Mucosa of descending colon (tissue), 3 donors: ENCODE measurements around the gene PAXX. TPM values are rescaled to one million over a fixed set of nuclear protein-coding genes. Genes with fewer than 3 reads are reported as not detected.

ENCODE experiments used
- ATAC-seq: fragments of 200-7000 bp; cut with Tn5 transposase; one replicate; pipeline ENCODE4 v1.9.1; 2020; ENCODE audit warnings: mild to moderate bottlenecking, moderate library complexity
- DNase-seq, 3 donors: peaks; one replicate each; pipeline ENCODE4 v3.0.0-alpha.2; 2020
- H3K36me3 ChIP-seq: fragments of 200-600 bp; one replicate; pipeline ENCODE4 v1.8.0; 2021; ENCODE audit warnings: low read depth, mild to moderate bottlenecking
- H3K4me1 ChIP-seq: fragments of 200-600 bp; one replicate; pipeline ENCODE4 v1.8.0; 2021; ENCODE audit warnings: low read depth, mild to moderate bottlenecking
- H3K4me3 ChIP-seq: fragments of 200-600 bp; one replicate; pipeline ENCODE4 v1.8.0; 2021; ENCODE audit warnings: mild to moderate bottlenecking
- H3K9me3 ChIP-seq: fragments of 200-600 bp; one replicate; pipeline ENCODE4 v1.8.0; 2021; ENCODE audit warnings: mild to moderate bottlenecking
- intact Hi-C, 2 donors: fragments of 100-400 bp; cut with DNase I in 1 of 2; cut with micrococcal nuclease in 1 of 2; formaldehyde crosslinking; loops; one replicate each; pipeline versions ENCODE4 v1.11.0 to v1.11.1; 2022; cut with DNase I, micrococcal nuclease
- total RNA-seq, 3 donors: library from RNA; stranded (reverse); fragmentation: NEBNext Ultra II Directional in 2 of 3; extraction: Animal tissue kit (Norgen Biotek cat#: 25700) in 2 of 3; gene quantifications; one replicate each; pipeline versions ENCODE4 v1.2.1 to v1.2.4, GENCODE V29; 2021 to 2023
- TF ChIP-seq, protein P1 (sequence below): fragments of 200-600 bp; IDR thresholded peaks from one replicate; pipeline ENCODE4 v1.8.0; 2022; ENCODE audit warnings: antibody characterized with exemption, mild to moderate bottlenecking
- donor health status: DM: no; HTN: no; CAD: no; lungs with moderate emphysema.
- donor health status: DM: no; HTN: no; CAD: no.
- donor health status: DM: no; HTN: yes; CAD: no.

Gene PAXX
- total RNA-seq, 3 donors from 2014 or later: 32.0 to 39.9 (median 34.1) TPM

DNA sequence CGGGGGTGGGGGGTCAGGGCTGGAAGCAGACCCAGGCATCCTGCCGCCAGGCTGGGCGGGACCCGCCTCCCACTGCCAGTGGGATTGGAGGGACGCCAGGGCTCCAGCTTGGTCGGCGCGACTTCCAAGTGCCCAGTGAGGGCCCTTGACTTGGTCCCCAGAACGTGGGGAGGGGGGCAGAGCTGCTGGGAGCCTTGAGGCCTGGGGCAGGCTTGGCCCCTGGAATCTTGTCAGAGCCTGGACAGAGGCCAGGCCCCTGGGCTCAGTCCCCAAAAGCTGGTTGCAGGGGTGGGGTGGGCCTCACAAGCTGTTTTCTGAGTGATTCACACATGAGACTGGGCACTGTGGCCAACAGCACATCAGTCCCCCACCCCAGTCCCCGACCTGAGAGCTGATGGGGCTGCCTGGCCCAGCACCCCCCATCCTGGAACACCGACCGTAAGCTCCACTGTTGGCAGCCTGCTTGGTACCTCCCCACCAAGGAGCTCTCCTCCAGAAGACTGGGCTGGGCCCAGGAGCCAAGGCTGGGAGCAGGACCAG lies 3.6 kb downstream of the PAXX start:
- H3K4me1 ChIP-seq: peaks cover 44% of the 10 kb centered on the region
- TF ChIP-seq, protein P1, sequence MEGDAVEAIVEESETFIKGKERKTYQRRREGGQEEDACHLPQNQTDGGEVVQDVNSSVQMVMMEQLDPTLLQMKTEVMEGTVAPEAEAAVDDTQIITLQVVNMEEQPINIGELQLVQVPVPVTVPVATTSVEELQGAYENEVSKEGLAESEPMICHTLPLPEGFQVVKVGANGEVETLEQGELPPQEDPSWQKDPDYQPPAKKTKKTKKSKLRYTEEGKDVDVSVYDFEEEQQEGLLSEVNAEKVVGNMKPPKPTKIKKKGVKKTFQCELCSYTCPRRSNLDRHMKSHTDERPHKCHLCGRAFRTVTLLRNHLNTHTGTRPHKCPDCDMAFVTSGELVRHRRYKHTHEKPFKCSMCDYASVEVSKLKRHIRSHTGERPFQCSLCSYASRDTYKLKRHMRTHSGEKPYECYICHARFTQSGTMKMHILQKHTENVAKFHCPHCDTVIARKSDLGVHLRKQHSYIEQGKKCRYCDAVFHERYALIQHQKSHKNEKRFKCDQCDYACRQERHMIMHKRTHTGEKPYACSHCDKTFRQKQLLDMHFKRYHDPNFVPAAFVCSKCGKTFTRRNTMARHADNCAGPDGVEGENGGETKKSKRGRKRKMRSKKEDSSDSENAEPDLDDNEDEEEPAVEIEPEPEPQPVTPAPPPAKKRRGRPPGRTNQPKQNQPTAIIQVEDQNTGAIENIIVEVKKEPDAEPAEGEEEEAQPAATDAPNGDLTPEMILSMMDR: no peak
- peak in 2 of 3 donors; percentile 23 to 54 for DNase-seq
- H3K4me3 ChIP-seq: no peak overlapping the region
- no peak for ATAC-seq
- intact Hi-C loops: no loop called here
- no peaks in the 10 kb centered on the region for H3K9me3 ChIP-seq
- no peaks in the 10 kb centered on the region for H3K36me3 ChIP-seq

DNA sequence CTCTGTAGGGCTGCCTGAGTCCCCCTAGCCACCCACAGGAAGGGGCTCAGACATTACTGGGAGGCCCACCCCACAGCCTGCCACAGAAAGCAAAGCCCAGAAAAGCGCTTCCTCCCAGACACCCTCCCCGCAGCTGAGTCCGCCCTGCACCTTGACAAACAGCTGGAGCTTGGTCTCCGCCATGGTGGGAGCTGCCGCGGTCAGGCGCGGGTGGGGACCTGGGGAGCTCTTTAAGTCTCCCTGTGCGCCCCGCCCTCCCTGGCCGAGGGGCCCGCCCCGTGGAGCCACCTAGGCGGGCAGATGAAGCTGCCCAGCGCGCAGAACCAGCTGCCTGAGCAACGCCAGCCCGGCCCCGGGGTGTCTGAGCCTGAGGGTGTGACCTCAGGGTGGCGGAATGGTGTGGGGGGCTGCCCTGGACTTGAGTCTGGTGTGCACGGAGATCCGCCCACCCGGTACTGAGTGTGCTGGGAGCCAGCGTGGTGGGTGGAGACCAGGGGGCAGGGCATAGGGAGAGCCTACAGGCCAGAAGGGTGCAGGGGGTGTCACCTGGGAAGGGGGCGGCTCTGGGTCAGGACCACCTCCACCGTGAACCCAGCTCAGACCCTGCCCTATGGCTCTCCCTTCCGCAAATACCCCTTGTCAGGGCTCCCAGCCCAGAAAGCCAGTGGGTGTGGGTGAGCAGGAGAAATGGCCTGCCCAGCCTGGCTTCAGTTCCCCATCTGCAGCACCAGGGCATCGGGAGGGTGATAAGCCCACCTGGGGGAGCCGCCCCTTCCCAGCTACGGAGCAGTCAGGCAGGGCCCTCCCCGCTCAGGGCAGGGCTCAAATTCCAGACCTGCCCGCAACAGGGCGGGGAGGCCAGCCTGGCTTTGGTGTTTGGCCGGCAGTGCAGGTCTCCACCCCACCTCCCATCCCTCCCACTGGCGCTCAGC lies 4.4 kb downstream of the PAXX start, which contains the start of gene CLIC3:
Gene CLIC3, minus strand, starts transcription at position 208 of the 932 bp plus-strand sequence. Its CDS starts 25 bp downstream, at position 183.
- ATAC-seq: peak; percentile 26
- Histone ChIP-seq H3K4me1 (peaks cover 44% of the 10 kb centered on the region), H3K36me3 (no peaks in the 10 kb centered on the region), H3K9me3 (no peaks in the 10 kb centered on the region), H3K4me3 (no peak within 1 kb of the TSS)
- intact Hi-C loops: no loop called here
- peak; percentile 74 to 84 (median 83) for DNase-seq
- TF ChIP-seq, protein P1: no peak

DNA sequence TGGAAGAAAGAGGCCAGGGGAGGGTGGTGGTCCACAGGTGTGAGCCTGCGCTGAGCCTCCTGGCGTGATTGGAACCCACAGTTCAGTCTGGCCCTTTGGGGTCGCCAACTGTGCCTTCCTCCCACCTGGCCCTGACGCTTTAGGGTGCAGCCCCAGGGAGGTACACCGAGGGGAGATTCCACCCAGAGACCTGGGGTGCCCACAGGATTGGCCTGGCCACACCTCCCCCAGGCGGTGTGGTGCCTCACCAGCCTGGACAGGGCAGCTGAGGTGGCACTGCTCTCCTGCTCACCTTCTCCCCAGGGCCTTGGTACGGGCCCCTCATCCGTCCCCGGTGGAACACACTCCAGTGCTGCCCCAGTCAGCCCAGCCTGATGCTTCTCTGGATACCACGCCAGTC lies 5.1 kb downstream of the PAXX start:
- TF ChIP-seq, protein P1: no peak
- H3K9me3 ChIP-seq: no peaks in the 10 kb centered on the region
- intact Hi-C loops: no loop called here
- DNase-seq: no peak
- ATAC-seq: no peak
- H3K4me1 ChIP-seq: peaks cover 44% of the 10 kb centered on the region
- H3K36me3 ChIP-seq: no peaks in the 10 kb centered on the region
- no peak overlapping the region for H3K4me3 ChIP-seq

DNA sequence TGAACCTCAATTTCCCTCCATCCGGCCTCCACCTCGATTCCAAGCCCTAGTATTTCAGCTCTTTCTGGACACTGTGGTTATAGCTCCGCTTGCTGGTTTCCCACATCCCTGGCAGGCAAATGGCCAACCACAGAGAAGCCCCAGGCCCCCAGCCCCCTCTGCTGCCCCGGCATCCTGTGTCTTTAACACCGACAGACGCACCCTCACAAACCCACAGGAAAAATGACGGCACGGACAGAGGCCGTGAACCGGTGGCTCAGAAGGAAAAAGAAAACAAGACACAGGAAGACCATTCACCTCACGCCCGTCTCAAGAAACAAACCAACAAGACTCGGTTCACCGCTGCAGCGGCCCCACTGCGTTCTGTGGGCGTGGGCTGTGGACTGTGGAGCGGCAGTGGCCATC lies 5.6 kb downstream of the PAXX start:
- Histone ChIP-seq H3K9me3 (no peaks in the 10 kb centered on the region), H3K4me1 (peaks cover 42% of the 10 kb centered on the region), H3K4me3 (no peak overlapping the region), H3K36me3 (no peaks in the 10 kb centered on the region)
- intact Hi-C loops: no loop called here
- ATAC-seq (no peak), DNase-seq (peak in 2 of 3 donors; percentile 39 to 58)
- TF ChIP-seq, protein P1: no peak

DNA sequence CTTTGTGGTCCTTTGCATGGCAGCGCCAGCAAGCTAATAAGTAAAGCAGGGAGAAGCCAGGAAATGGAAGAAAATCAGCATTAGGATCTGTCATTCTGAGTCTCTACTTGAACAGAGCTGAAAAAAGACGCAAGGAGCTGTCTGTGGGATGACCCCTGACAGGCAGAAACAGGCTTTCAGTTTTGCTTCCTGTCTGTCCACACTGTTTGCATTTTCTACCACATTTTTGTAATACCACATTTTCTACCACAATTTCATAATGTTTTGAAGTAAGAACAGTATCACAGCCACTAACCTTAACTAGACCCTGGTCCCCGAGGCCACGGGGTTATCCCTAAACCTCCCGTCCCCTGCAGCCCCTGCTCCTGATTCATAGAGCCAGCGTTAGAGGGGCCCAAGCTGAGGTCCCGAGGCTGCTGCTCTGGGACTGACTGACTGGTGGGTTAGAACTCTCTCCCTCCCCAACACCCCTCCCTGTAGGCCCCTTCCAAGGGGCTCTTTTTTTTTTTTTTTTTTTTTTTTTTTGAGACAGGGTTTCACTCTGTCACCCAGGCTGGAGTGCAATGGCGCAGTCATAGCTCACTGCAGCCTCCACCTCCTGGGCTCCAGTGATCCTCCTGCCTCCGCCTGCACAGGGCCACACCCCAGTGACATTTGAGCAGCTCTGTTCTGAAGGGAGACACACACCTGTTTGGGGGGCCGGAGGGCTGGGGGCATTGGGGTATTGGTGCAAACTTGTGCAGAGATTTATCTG lies 8.1 kb downstream of the PAXX start:
- DNase-seq (no peak), ATAC-seq (peak; percentile 22)
- TF ChIP-seq, protein P1: no peak
- peaks cover 5% of the 10 kb centered on the region for H3K9me3 ChIP-seq
- intact Hi-C loops: no loop called here
- no peaks in the 10 kb centered on the region for H3K36me3 ChIP-seq
- no peak overlapping the region for H3K4me3 ChIP-seq
- peaks cover 22% of the 10 kb centered on the region for H3K4me1 ChIP-seq
